K562 (cell line): ENCODE data around the gene TMEM129. TPM values are rescaled to one million over a fixed set of nuclear protein-coding genes. Genes with fewer than 3 reads are reported as not detected.

Experiments
- ATAC-seq: fragments of 200-7000 bp; cut with Tn5 transposase; 3 replicates; pipeline ENCODE4 v1.9.1; 2020; ENCODE audit warnings: moderate library complexity
- BruUV-seq: library from RNA; stranded (reverse); fragments of 400-500 nt; replicated peaks from 2 replicates; lab custom pipeline; 2021; lab: Mats Ljungman, UMichigan
- CTCF ChIA-PET: fragments of 300-600 bp; formaldehyde crosslinking; extraction: SDS; loops from one replicate; lab custom pipeline; 2021; ENCODE audit warnings: low intra/inter-chr PET ratio; lab: Yijun Ruan, JAX
- POLR2A ChIA-PET: fragments of 300-600, 350-650 bp; sonication (Branson Sonifier 250); formaldehyde crosslinking; extraction: SDS; loops from one replicate; lab custom pipeline; 2021; ENCODE audit warnings: antibody characterized with exemption, inconsistent platforms; lab: Yijun Ruan, JAX
- DNase-seq, 4 experiments: peaks; one replicate each; pipeline versions ENCODE4 v3.0.0 to v3.0.0-alpha.2; 2011 to 2018; ENCODE audit warnings: low spot score in 3 of 4, mixed read lengths in 3 of 4; ENCODE audit errors: extremely low read depth in 1 of 4
- FAIRE-seq: peaks from 2 replicates; lab custom pipeline; 2011; peaks lifted over from hg19 to GRCh38; lab: Jason Lieb, UNC
- H2AFZ ChIP-seq: 2 replicates; pipeline ENCODE4 v1.6.0; 2011; ENCODE audit warnings: low read depth, low read length, control low read depth, inconsistent platforms
- H3K27ac ChIP-seq: fragments of 200-600 bp; 3 replicates; pipeline ENCODE4 v1.8.0; 2011; ENCODE audit warnings: low read depth, mild to moderate bottlenecking, control low read depth, inconsistent platforms, low read length, moderate library complexity, mixed read lengths; ENCODE audit errors: extremely low read depth
- H3K27me3 ChIP-seq, 2 experiments: fragments of 300-600 bp in 1 of 2; 2 replicates in 1 of 2; 3 replicates in 1 of 2; pipeline versions ENCODE4 v1.6.0 to v1.8.0; 2011; ENCODE audit warnings: inconsistent platforms in 2 of 2, low read length in 2 of 2, mild to moderate bottlenecking in 1 of 2, mixed read lengths in 1 of 2, moderate library complexity in 1 of 2; ENCODE audit not compliant: control insufficient read depth in 2 of 2, insufficient read depth in 2 of 2
- H3K36me3 ChIP-seq: fragments of 300-600 bp; 3 replicates; pipeline ENCODE4 v1.8.0; 2011; ENCODE audit warnings: mild to moderate bottlenecking, low read length, inconsistent platforms; ENCODE audit not compliant: control insufficient read depth, insufficient read depth
- H3K4me1 ChIP-seq, 2 experiments: fragments of 200-600 bp in 1 of 2; replicated peaks in 1 of 2; 2 replicates in 1 of 2; 3 replicates in 1 of 2; pipeline versions ENCODE4 v1.5.1 to v1.8.0; 2011; ENCODE audit warnings: inconsistent platforms in 2 of 2, low read length in 2 of 2, mild to moderate bottlenecking in 1 of 2, mixed read lengths in 1 of 2, moderate library complexity in 1 of 2; ENCODE audit not compliant: control insufficient read depth in 2 of 2, insufficient read depth in 2 of 2
- H3K4me2 ChIP-seq: 2 replicates; pipeline ENCODE4 v1.6.1; 2011; ENCODE audit warnings: low read length, control low read depth, inconsistent platforms, mixed read lengths; ENCODE audit not compliant: insufficient read depth
- H3K4me3 ChIP-seq: fragments of 200-600 bp; sonication (generic), shearing (Covaris generic); 2 replicates; pipeline ENCODE4 v1.5.1; 2016; ENCODE audit warnings: control low read depth, inconsistent platforms
- H3K79me2 ChIP-seq: fragments of 200-600 bp; 3 replicates; pipeline ENCODE4 v1.8.0; 2011; ENCODE audit warnings: low read length, inconsistent platforms; ENCODE audit not compliant: control insufficient read depth, insufficient read depth
- H3K9ac ChIP-seq, 2 experiments: 2 replicates each; pipeline versions ENCODE4 v1.6.0 to v1.6.1; 2011; ENCODE audit warnings: low read depth in 2 of 2, low read length in 2 of 2, control low read depth in 1 of 2, inconsistent platforms in 1 of 2, mild to moderate bottlenecking in 1 of 2, mixed read lengths in 1 of 2; ENCODE audit not compliant: insufficient read depth in 1 of 2
- H3K9me1 ChIP-seq: one replicate; pipeline ENCODE4 v1.6.0; 2011; ENCODE audit warnings: inconsistent platforms, mild to moderate bottlenecking, low read length, moderate library complexity; ENCODE audit not compliant: control insufficient read depth, insufficient read depth
- H3K9me3 ChIP-seq: replicated peaks from 2 replicates; pipeline ENCODE4 v1.5.1; 2011; ENCODE audit warnings: low read depth, low read length, inconsistent platforms; ENCODE audit not compliant: control insufficient read depth, insufficient read depth
- H4K20me1 ChIP-seq: replicated peaks from 2 replicates; pipeline ENCODE4 v1.6.1; 2011; ENCODE audit warnings: low read length, inconsistent platforms, mixed read lengths; ENCODE audit not compliant: control insufficient read depth, insufficient read depth
- GTF3C2 ChIP-seq: IDR thresholded peaks from 3 replicates; pipeline ENCODE4 v1.6.1; 2011; ENCODE audit warnings: borderline replicate concordance, mild to moderate bottlenecking, moderate library complexity; ENCODE audit not compliant: insufficient read length; ENCODE audit errors: extremely low read depth
- ILK ChIP-seq: fragments of 450-650 bp; IDR thresholded peaks from 2 replicates; pipeline ENCODE4 v1.6.1; 2016; ENCODE audit warnings: missing genetic modification characterization, low read depth, mild to moderate bottlenecking, missing compliant biosample characterization, moderate library complexity, borderline replicate concordance
- PBX2 ChIP-seq, 2 experiments: IDR thresholded peaks in 1 of 2; conservative IDR thresholded peaks in 1 of 2; 2 replicates each; pipeline ENCODE4 v1.6.1; 2016; ENCODE audit warnings: low read depth in 2 of 2, mild to moderate bottlenecking in 1 of 2, missing compliant biosample characterization in 1 of 2, missing genetic modification characterization in 1 of 2, moderate library complexity in 1 of 2
- POLR2G ChIP-seq: fragments of 200-400 bp; formaldehyde crosslinking; IDR thresholded peaks from 2 replicates; pipeline ENCODE4 v1.6.1; 2017; ENCODE audit warnings: low read depth, mild to moderate bottlenecking, antibody characterized with exemption, low read length, moderate library complexity
- POU5F1 ChIP-seq: fragments of 150-350 bp; IDR thresholded peaks from 2 replicates; pipeline ENCODE4 v1.6.1; 2014; ENCODE audit warnings: borderline replicate concordance, low read length, low read depth, mild to moderate bottlenecking; ENCODE audit not compliant: partially characterized antibody
- ZBTB33 ChIP-seq: sonication (generic); formaldehyde crosslinking; IDR thresholded peaks from 2 replicates; pipeline ENCODE4 v1.8.1; 2023; ENCODE audit warnings: mild to moderate bottlenecking, missing genetic modification reagents
- ZNF740 ChIP-seq, 3 experiments: fragments of 200-800 bp in 1 of 3; sonication (Bioruptor generic) in 1 of 3; sonication (generic) in 1 of 3; formaldehyde crosslinking in 1 of 3; IDR thresholded peaks; 2 replicates each; pipeline versions ENCODE4 v1.6.1 to v1.8.0; 2016 to 2022; ENCODE audit warnings: mild to moderate bottlenecking in 2 of 3, missing compliant biosample characterization in 2 of 3, missing genetic modification characterization in 2 of 3, missing genetic modification reagents in 1 of 3
- WGBS: fragments of 100-300 bp; shearing (Covaris generic); methylation state at CpG from one replicate; pipeline ENCODE4 v1.1.6; 2016; ENCODE audit warnings: low coverage, mixed read lengths; ENCODE audit not compliant: insufficient coverage; ENCODE audit errors: missing lambda C conversion rate; 5-methylcytosine and 5-hydroxymethylcytosine counted together
- in situ Hi-C: fragments of 300-500 bp; cut with MboI; formaldehyde crosslinking; loops from 4 replicates; pipeline ENCODE4 v1.15.0; 2018; ENCODE audit warnings: inconsistent platforms, mixed read lengths
- intact Hi-C: fragments of 100-400 bp; cut with micrococcal nuclease; formaldehyde crosslinking; loops from 2 replicates; pipeline ENCODE4 v1.14.2; 2022
- polyA plus RNA-seq, 8 experiments: library from polyadenylated mRNA; depleted of rRNA in 4 of 8; stranded (reverse) in 5 of 8; unstranded in 3 of 8; fragments of >200 nt; fragmentation: Nextera tagmentation in 2 of 8; fragmentation: Illumina TruSeq in 1 of 8; extraction: Ambion mirVana in 2 of 8; extraction: Trizol in 1 of 8; gene quantifications; 2 replicates each; pipeline versions ENCODE4 v1.2.1 to v1.2.3, GENCODE V29; 2011 to 2014; ENCODE audit warnings: inconsistent platforms in 1 of 8, missing spikeins in 1 of 8
- total RNA-seq, 7 experiments: library from RNA; depleted of rRNA in 6 of 7; stranded (reverse); fragments of >200 nt in 6 of 7; fragmentation: Illumina TruSeq in 2 of 7; extraction: Trizol in 2 of 7; gene quantifications; 2 replicates each; pipeline versions ENCODE4 v1.2.1 to v1.2.3, GENCODE V29; 2011 to 2021; ENCODE audit warnings: low replicate concordance in 1 of 7

The TMEM129 gene
- total and polyA plus RNA-seq, 9 of the 15 experiments (the other 6 are each of a cell fraction or from before 2014, with no cell fraction given), result 0.34 to 47.2 (median 18.8) TPM

GRCh38 chr4:1747603-1747967, 26.5 kb upstream of the TMEM129 start:
- no peak overlapping the region for H3K4me2 ChIP-seq
- 0 out of 4 replicates have a peak overlapping the region, but pooled peaks of 1 of the 2 experiments have one; percentile 9 for H3K9ac ChIP-seq

More at GRCh38 chr4:1747603-1747967, 26.5 kb upstream of the TMEM129 start:
- BruUV-seq, result no TSS peak
- Histone ChIP-seq H3K36me3 (peaks cover 25% of the 10 kb centered on the region; the same call in 1 of the 3 replicates), H2AFZ (no peak overlapping the region), H3K9me1 (peaks cover 5% of the 10 kb centered on the region), H3K79me2 (no peaks in the 10 kb centered on the region), H3K27ac (no peak overlapping the region), H4K20me1 (no peaks in the 10 kb centered on the region), H3K4me1 (peaks cover 6 to 84% of the 10 kb centered on the region in 2 experiments), H3K27me3 (no peaks in the 10 kb centered on the region), H3K9me3 (no peaks in the 10 kb centered on the region), H3K4me3 (no peak overlapping the region)
- no peak for TF ChIP-seq GTF3C2
- 0 out of 2 replicates have a peak, but pooled peaks have one; percentile 17 for TF ChIP-seq ZNF740 (CRISPR knock-in tag; IDR thresholded peaks at IDR 0.05)
- TF ChIP-seq ZNF740 (tag; IDR thresholded peaks at IDR 0.05), result no peak
- TF ChIP-seq PBX2 (CRISPR knock-in tag; IDR thresholded peaks at IDR 0.05; ENCODE audit: low read depth), result no peak
- no peak for TF ChIP-seq PBX2 (tag; conservative IDR thresholded peaks at IDR 0.05; ENCODE audit: low read depth)
- peak; percentile 96 for TF ChIP-seq ZBTB33 (CRISPR knock-in tag)
- 0 out of 2 replicates have a peak, but pooled peaks have one; percentile 2 for TF ChIP-seq POLR2G
- TF ChIP-seq POU5F1, result no peak
- no peak for TF ChIP-seq ILK (tag)
- intact Hi-C loops, result loop anchor here (5.0 kb wide), 2 partner anchors 160 to 440 kb away; no protein-coding TSS in a partner anchor
- DNase-seq, result no peak
- ChIA-PET POLR2A (interaction anchor here (1.0 to 1.3 kb wide), 4 partner anchors 8 to 61 kb away, joined by 3 to 10 read pairs (median 3); no protein-coding TSS in a partner anchor), CTCF (interaction anchor here (1.2 to 6.2 kb wide), 2 partner anchors 62 to 152 kb away, joined by 6 to 94 read pairs; no protein-coding TSS in a partner anchor)
- WGBS, result 60% methylated on average over 16 of the region's 16 CpGs
- FAIRE-seq, result no peak
- ATAC-seq, result no peak
- in situ Hi-C loops, result no loop called here
